GM10266 (cell line): ENCODE results near the gene STARD8.

Experiments used
- DNase-seq: peaks from one replicate; pipeline ENCODE4 v3.0.0; 2012; ENCODE audit errors: extremely low spot score
- TF ChIP-seq, protein P1 (sequence below): IDR thresholded peaks from 2 replicates; pipeline ENCODE4 v1.5.1; 2012; ENCODE audit warnings: mild to moderate bottlenecking, low read depth; ENCODE audit not compliant: control insufficient read depth, insufficient read depth; ENCODE audit errors: missing control alignments

The STARD8 gene

DNA sequence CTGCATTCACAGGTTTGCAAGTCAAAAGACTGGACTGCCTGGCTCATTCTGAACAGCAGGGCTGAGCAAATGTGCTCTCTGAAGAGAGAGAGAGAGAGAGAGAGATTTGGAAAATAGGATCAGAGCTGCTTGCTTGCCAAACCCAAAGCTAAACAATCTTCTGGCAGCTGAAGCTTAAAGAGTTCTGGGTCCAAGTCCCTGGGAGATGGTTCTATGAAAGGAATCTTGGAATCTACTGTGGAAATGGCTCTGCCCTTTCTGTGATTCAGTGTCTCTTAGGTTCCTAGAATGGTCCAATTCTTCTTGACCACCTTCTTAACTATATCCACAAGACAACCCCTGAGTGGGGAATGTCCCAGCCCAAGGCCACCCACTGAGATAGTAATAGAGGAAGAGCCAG, 115.3 kb downstream of the STARD8 start:
- DNase-seq = no peak
- TF ChIP-seq, protein P1, sequence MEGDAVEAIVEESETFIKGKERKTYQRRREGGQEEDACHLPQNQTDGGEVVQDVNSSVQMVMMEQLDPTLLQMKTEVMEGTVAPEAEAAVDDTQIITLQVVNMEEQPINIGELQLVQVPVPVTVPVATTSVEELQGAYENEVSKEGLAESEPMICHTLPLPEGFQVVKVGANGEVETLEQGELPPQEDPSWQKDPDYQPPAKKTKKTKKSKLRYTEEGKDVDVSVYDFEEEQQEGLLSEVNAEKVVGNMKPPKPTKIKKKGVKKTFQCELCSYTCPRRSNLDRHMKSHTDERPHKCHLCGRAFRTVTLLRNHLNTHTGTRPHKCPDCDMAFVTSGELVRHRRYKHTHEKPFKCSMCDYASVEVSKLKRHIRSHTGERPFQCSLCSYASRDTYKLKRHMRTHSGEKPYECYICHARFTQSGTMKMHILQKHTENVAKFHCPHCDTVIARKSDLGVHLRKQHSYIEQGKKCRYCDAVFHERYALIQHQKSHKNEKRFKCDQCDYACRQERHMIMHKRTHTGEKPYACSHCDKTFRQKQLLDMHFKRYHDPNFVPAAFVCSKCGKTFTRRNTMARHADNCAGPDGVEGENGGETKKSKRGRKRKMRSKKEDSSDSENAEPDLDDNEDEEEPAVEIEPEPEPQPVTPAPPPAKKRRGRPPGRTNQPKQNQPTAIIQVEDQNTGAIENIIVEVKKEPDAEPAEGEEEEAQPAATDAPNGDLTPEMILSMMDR = no peak

DNA sequence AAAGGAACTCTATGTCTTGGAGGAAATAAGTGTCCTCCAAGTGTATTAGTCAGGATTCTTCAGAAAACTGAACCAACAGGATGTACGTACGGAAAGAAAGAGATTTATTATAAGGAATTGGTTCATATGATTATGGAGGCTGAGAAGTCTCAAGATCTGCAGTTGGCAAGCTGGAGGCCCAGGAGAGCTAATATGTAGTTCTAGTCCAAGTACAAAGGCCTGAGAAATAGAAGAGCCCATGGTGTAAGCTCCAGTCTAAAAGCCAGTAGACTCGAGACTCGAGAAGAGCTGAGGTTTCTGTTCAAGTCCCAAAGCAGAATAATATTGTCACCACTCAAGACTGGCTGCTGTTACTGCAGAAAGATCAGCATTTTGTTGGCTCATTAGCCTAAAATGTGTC, 116.0 kb downstream of the STARD8 start:
- no peak for DNase-seq
- TF ChIP-seq, protein P1 = no peak
